ENCODE results near the gene TBX21.
"Not testable (repeated sequence)": the region's sequence is repeated elsewhere in the genome, so short reads cannot be mapped to it uniquely, and the experiment has no call there.

TBX21 gene

DNA sequence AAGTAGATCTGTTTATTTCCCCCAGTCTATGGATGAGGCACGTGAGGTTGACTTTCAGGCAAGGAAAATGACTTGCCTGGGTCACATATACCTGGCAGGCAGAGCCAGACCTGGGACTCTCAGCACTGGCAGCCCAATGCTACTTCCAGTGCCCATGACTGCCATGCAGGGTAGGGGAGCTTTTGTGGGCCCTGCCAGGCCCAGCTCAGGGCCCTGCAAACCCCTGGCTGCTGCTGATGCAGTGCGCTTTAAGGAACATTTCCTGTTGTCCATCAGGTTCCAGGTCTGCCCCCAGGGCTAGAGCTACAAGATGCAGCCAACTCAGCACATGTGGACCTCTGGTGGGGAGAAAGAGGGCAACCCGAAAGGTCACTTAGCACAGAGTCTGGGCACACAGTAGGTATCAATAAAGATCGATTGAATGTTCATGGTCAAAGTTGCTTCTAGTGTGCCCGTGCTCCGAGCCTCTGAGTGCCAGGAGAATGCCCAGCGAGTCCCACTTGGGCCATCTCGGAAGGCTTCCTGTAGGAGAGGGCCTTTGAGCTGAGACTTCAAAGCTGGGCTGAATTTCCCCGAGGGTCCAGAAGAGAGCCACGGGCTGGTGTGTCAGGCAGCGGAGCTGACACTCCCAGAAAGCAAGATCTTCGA is 513 bp upstream of the TBX21 start:
- peak; percentile 73 for DNase-seq

- DNase-seq, result peak; percentile 76
Measured at GRCh38 chr17:47733674-47734410, 806 bp downstream of the TBX21 start.

- DNase-seq, result no peak
Measured at GRCh38 chr17:47735139-47735464, 2.1 kb downstream of the TBX21 start.

GRCh38 chr17:47735536-47736011 is 2.5 kb downstream of the TBX21 start:
- DNase-seq, result peak; percentile 65

GRCh38 chr17:47736501-47737495 is 3.8 kb downstream of the TBX21 start:
- DNase-seq, result peak; percentile 61

DNA sequence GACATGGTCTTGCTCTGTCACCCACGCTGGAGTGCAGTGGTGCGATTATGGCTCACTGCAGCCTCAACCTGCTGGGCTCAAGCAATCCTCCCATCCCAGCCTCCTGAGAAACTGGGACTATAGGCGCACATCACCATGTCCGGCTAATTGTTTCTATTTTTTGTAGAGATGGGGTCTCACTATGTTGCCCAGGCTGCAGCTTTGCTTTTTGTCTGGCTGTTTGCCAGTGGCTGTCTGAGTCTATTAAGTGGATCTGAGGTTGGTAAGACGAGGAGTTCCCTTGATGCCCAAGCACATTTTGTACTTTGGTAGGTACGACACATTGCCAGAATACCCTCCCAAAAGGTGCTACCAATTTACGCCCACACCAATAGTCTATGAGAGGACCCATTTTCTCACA is 5.1 kb downstream of the TBX21 start:
- DNase-seq, result no peak

- no peak for DNase-seq
Measured at GRCh38 chr17:47739150-47739549, 6.1 kb downstream of the TBX21 start.

DNA sequence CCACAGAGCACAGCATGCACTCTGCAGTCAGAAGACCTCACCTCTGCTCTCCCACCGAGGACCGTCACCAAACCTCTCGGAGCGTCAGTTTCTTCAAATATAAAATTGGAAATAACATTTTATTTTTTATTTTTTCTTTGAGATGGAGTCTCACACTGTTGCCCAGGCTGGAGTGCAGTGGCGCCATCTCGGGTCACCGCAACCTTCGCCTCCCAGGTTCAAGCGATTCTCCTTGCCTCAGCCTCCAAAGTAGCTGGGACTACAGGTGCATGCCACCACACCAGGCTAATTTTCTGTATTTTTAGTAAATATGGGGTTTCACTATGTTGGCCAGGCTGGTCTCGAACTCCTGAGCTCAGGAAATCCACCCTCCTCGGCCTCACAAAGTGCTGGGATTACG is 6.9 kb downstream of the TBX21 start:
- DNase-seq, result not testable (repeated sequence)

DNA sequence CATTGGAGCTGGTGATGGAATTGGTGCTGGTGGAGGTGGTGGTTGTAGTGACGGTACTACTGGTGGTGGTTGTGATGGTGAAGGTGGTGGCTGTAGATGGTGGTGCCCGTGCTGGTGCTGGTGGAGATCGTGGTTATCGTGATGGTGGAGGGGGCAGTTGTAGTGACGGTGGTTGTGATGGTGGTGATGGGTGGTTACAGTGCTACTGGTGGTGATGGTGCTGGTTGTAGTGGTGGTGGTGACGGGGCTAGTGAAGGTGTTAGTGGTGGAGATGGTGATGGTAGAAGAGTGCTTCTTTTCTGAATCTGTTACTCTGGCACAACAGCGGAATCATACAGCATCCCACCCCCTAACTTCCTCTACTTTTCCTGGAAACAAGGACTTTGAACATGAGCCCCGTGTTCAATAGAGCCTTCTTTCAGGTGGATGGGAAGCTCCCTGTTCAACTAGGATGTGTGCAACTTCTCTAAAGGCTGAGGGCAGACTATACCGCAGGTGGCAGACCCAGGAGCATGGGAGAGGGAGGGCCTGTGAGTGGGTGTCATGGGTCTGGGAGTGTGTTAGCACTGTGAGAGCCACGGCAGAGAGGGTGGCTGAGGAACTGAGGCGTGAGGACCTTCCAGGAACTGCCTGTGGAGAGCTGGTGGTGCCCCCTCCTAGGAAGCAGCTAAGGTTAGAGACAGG is 8.2 kb downstream of the TBX21 start:
- no peak for DNase-seq

GRCh38 chr17:47741793-47742145 is 8.7 kb downstream of the TBX21 start:
- DNase-seq, result no peak

DNA sequence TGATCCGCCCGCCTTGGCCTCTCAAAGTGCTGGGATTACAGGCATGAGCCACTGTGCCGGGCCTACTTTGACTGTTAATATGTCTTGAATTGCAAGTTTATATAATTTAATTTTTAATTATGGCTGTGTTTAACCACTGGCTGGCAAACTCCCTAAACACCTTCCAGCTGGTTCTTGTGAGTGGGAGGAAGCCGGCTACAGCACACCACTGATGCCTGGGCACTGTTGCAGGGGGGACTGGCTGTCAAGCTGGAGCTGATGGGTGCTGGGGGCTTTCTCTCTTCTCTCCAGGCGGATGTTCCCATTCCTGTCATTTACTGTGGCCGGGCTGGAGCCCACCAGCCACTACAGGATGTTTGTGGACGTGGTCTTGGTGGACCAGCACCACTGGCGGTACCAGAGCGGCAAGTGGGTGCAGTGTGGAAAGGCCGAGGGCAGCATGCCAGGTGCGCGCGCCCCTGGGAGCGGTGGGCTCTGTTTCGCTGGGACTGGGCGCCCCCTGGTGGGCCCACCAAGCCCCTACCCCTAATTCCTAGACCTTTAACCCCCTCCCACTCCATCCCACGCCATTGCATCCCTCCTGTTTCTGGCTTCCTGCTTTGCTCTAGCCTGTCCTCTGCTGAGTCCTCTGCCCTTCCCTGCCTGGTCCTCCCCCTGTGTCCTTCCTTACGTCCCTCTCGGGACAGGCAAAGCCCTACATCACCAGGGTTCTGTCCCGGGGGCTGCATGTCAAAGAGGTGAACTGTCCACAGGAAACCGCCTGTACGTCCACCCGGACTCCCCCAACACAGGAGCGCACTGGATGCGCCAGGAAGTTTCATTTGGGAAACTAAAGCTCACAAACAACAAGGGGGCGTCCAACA is 9.5 kb downstream of the TBX21 start:
- peak; percentile 73 for DNase-seq

DNA sequence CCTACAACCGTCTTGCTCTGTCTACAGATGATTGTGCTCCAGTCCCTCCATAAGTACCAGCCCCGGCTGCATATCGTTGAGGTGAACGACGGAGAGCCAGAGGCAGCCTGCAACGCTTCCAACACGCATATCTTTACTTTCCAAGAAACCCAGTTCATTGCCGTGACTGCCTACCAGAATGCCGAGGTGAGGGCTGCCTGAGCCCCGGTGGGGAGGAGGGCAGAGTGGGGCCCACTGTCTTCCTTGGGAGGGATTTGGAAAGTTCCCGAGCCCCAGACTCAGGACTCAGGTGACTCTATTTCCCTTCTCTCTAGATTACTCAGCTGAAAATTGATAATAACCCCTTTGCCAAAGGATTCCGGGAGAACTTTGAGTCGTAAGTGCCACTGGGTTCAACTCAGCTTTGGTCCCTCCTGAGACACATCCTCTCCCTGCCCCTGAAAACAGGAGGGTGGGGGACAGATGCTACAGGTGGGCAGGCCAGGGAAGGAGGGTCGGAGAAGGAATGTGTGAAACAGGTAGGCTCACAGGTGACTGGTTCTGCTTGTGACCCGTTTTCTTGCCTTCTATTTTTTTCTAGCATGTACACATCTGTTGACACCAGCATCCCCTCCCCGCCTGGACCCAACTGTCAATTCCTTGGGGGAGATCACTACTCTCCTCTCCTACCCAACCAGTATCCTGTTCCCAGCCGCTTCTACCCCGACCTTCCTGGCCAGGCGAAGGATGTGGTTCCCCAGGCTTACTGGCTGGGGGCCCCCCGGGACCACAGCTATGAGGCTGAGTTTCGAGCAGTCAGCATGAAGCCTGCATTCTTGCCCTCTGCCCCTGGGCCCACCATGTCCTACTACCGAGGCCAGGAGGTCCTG is 11.4 kb downstream of the TBX21 start:
- DNase-seq, result no peak

GRCh38 chr17:47745037-47745380 is 12.0 kb downstream of the TBX21 start:
- no peak for DNase-seq

DNA sequence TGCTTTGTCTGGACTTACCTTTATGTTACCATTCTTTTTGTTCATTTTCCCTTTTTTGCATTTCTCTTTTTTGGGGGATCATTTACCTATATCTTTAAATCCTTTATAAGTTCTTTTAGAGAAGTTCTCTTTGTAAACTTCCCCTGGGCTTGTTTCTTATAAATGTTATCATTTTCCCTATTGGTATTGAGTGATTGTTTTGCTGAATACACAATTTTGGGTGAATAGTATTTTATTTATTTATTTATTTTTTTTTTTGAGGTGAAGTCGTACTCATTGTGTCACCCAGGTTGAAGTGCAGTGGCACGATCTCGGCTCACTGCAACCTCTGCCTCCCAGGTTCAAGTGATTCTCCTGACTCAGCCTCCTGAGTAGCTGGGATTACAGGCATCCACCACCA is 18.4 kb downstream of the TBX21 start:
- no peak for DNase-seq

- DNase-seq, result no peak
Measured at GRCh38 chr17:47757386-47757785, 24.4 kb downstream of the TBX21 start.

DNA sequence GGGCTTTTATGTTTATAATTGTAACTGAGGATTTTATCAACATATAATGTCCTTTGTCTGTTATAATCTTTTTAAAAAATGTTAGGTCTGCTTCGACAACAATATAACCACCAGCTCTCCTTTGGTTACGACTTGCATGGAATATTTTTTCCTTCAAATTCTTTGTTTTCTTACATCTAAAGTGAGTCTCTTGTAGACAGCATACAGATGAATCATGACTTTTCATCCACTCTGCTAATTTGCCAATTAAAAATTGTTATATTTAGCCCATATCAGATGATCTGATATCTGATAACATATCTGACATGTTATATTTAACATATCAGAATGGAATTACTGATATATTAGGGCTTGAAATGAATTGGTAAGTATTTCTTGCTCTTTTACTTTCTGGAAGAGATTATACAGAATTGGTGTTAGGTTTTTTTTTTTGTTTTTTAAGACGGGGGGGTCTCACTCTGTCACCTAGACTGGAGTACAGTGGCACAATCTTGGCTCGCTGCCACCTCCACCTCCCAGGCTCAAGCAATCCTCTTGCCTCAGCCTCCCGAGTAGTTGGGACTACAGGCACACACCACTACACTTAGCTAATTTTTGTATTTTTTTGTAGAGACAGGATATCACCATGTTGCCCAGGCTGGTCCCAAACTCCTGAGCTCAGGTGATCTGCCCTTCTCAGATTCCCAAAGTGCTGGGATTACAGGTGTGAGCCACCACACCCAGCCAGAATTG is 27.5 kb downstream of the TBX21 start:
- no peak for DNase-seq

- no peak for DNase-seq
Measured at GRCh38 chr17:47762728-47763127, 29.7 kb downstream of the TBX21 start.

DNA sequence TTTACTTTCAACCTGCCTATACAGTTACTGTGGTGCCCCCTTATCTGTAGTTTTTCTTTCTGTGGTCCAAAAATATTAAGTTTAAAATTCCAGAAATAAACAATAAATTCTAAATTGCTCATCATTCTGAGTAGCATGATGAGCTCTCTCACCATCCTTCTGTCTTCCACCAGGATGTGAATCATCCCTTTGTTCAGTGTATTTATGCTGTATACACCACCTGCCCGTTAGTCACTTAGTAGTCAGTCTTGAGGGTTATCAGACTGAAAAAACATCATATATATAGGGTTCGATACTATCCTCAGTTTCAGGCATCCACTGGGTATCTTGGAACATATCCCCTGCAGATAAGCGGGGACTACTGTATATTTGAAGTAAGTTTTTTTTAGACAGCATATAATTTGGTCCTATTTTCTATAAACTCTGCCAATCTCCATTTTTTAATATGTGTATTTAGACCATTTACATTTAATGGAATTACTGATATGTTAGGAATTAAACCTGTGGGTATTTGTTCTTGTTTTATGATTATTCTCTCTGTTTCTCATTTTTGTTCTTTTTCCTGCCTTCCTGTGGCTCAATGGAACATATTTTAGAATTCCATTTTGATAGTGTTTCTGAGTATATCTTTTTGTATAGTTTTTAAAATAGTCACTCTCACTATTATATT is 31.0 kb downstream of the TBX21 start:
- DNase-seq, result no peak

- DNase-seq, result not testable (repeated sequence)
Measured at GRCh38 chr17:47773649-47774048, 40.6 kb downstream of the TBX21 start.

DNA sequence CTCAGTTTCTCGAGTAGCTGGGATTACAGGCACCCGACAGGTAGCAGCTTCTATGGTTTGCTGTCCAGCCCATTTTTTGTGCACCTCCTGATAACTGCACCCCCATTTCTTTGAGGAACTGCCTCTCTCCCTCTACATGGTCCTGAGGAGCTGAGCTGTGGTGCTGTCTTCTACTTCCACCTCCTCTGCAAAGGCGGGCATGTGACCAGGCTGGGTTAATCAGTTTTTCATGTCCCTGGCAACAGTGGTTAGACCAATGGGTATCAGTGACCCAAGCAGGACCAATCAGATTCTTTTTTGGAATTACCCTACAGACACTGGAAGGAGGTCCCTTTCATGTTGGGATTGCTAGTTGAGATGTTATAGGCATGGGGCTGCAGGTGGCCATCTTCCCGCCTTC is 41.3 kb downstream of the TBX21 start:
- DNase-seq, result no peak
